HepG2 (cell line): Measurements from ENCODE around the gene JOSD1. TPM values are rescaled to one million over a fixed set of nuclear protein-coding genes. Genes with fewer than 3 reads are reported as not detected.

Experiments
- ATAC-seq: fragments of 200-7000 bp; cut with Tn5 transposase; 3 replicates; pipeline ENCODE4 v1.9.1; 2020; ENCODE audit warnings: mild to moderate bottlenecking, moderate library complexity
- BruUV-seq: library from RNA; stranded (reverse); fragments of 400-500 nt; replicated peaks from 2 replicates; lab custom pipeline; 2021; lab: Mats Ljungman, UMichigan
- CTCF ChIA-PET: fragments of 300-600 bp; formaldehyde crosslinking; extraction: SDS; loops from one replicate; lab custom pipeline; 2021; ENCODE audit warnings: low total read pairs, inconsistent platforms, low intra/inter-chr PET ratio; lab: Yijun Ruan, JAX
- POLR2A ChIA-PET: fragments of 350-600 bp; sonication (Branson Sonifier 250); formaldehyde crosslinking; loops from one replicate; lab custom pipeline; 2020; ENCODE audit warnings: antibody characterized with exemption, inconsistent platforms; lab: Yijun Ruan, JAX
- DNase-seq: peaks from one replicate; pipeline ENCODE4 v3.0.0-alpha.2; 2015; ENCODE audit warnings: low spot score
- FAIRE-seq: peaks from 3 replicates; lab custom pipeline; 2011; peaks lifted over from hg19 to GRCh38; lab: Jason Lieb, UNC
- H2AFZ ChIP-seq: one replicate; pipeline ENCODE4 v1.6.1; 2011; ENCODE audit warnings: low read length, inconsistent platforms
- H3K27ac ChIP-seq: fragments of 300-600 bp; 3 replicates; pipeline ENCODE4 v1.8.0; 2011; ENCODE audit warnings: mixed run types, mild to moderate bottlenecking, mixed read lengths, low read length, inconsistent platforms; ENCODE audit not compliant: insufficient read depth; ENCODE audit errors: extremely low read length
- H3K27me3 ChIP-seq, 2 experiments: fragments of 200-600 bp in 1 of 2; 2 replicates in 1 of 2; 3 replicates in 1 of 2; pipeline versions ENCODE4 v1.6.0 to v1.8.0; 2011; ENCODE audit warnings: low read length in 2 of 2, mild to moderate bottlenecking in 2 of 2, moderate library complexity in 2 of 2, inconsistent platforms in 1 of 2; ENCODE audit not compliant: insufficient read depth in 2 of 2, control insufficient read depth in 1 of 2
- H3K36me3 ChIP-seq, 2 experiments: fragments of 200-600 bp in 1 of 2; replicated peaks in 1 of 2; 2 replicates in 1 of 2; 3 replicates in 1 of 2; pipeline versions ENCODE4 v1.5.1 to v1.8.0; 2011; ENCODE audit warnings: low read length in 2 of 2, inconsistent platforms in 1 of 2; ENCODE audit not compliant: insufficient read depth in 2 of 2, control insufficient read depth in 1 of 2
- H3K4me1 ChIP-seq: 2 replicates; pipeline ENCODE4 v1.5.1; 2012; ENCODE audit warnings: low read length, inconsistent platforms; ENCODE audit not compliant: insufficient read depth
- H3K4me2 ChIP-seq: 2 replicates; pipeline ENCODE4 v1.6.0; 2011; ENCODE audit warnings: low read depth, low read length, inconsistent platforms
- H3K4me3 ChIP-seq, 3 experiments: fragments of 200-600 bp in 1 of 3; sonication (generic), shearing (Covaris generic) in 1 of 3; replicated peaks in 1 of 3; 2 replicates each; pipeline ENCODE4 v1.5.1; 2011 to 2016; ENCODE audit warnings: low read length in 3 of 3, inconsistent platforms in 2 of 3, low read depth in 2 of 3, mild to moderate bottlenecking in 2 of 3, control low read depth in 1 of 3, mixed read lengths in 1 of 3; ENCODE audit not compliant: insufficient read depth in 1 of 3
- H3K79me2 ChIP-seq: one replicate; pipeline ENCODE4 v1.6.1; 2011; ENCODE audit warnings: low read length, inconsistent platforms; ENCODE audit not compliant: insufficient read depth
- H3K9ac ChIP-seq: 2 replicates; pipeline ENCODE4 v1.6.0; 2011; ENCODE audit warnings: mild to moderate bottlenecking, low read depth, low read length, inconsistent platforms; ENCODE audit not compliant: insufficient read depth
- H3K9me3 ChIP-seq: 2 replicates; pipeline ENCODE4 v1.5.1; 2012; ENCODE audit warnings: mild to moderate bottlenecking, low read length
- H4K20me1 ChIP-seq: 2 replicates; pipeline ENCODE4 v1.6.0; 2011; ENCODE audit warnings: inconsistent platforms, mild to moderate bottlenecking, low read length, moderate library complexity; ENCODE audit not compliant: insufficient read depth
- FOXC1 ChIP-seq: sonication (generic); formaldehyde crosslinking; IDR thresholded peaks from 2 replicates; pipeline ENCODE4 v1.8.0; 2022; ENCODE audit warnings: mild to moderate bottlenecking, missing genetic modification reagents, borderline replicate concordance
- HNRNPH1 ChIP-seq: fragments of 200-400 bp; formaldehyde crosslinking; optimal IDR thresholded peaks from 2 replicates; pipeline ENCODE3; 2017; ENCODE audit warnings: mild to moderate bottlenecking, low read depth, low read length
- IRF2 ChIP-seq: IDR thresholded peaks from 2 replicates; pipeline ENCODE4 v1.6.1; 2018; ENCODE audit warnings: missing genetic modification reagents, missing compliant biosample characterization
- MIER3 ChIP-seq: IDR thresholded peaks from 2 replicates; pipeline ENCODE4 v1.6.1; 2016; ENCODE audit warnings: missing compliant biosample characterization, borderline replicate concordance
- NCOA1 ChIP-seq: sonication (generic); formaldehyde crosslinking; IDR thresholded peaks from 2 replicates; pipeline ENCODE4 v1.9.0; 2021; ENCODE audit warnings: missing genetic modification reagents
- NFE2L1 ChIP-seq: sonication (generic); formaldehyde crosslinking; IDR thresholded peaks from 2 replicates; pipeline ENCODE4 v1.4.0; 2020; ENCODE audit warnings: missing genetic modification reagents, mild to moderate bottlenecking, borderline replicate concordance
- PAX8 ChIP-seq: sonication (generic); formaldehyde crosslinking; IDR thresholded peaks from 2 replicates; pipeline ENCODE4 v1.8.0; 2022; ENCODE audit warnings: mild to moderate bottlenecking, missing genetic modification reagents, borderline replicate concordance
- RAD51 ChIP-seq: fragments of 450-650 bp; IDR thresholded peaks from 2 replicates; pipeline ENCODE4 v1.6.1; 2016; ENCODE audit warnings: borderline replicate concordance
- SKIL ChIP-seq: sonication (generic); formaldehyde crosslinking; IDR thresholded peaks from 2 replicates; pipeline ENCODE4 v1.8.0; 2022; ENCODE audit warnings: missing genetic modification reagents, mild to moderate bottlenecking, moderate library complexity, borderline replicate concordance
- SNAPC2 ChIP-seq: sonication (generic); formaldehyde crosslinking; IDR thresholded peaks from 2 replicates; pipeline ENCODE4 v1.8.1; 2022; ENCODE audit warnings: mild to moderate bottlenecking, missing genetic modification reagents
- SP1 ChIP-seq, 2 experiments: fragments of 450-650 bp in 1 of 2; sonication (generic) in 1 of 2; formaldehyde crosslinking in 1 of 2; IDR thresholded peaks; 2 replicates each; pipeline versions ENCODE4 v1.4.0 to v1.6.1; 2016 to 2020; ENCODE audit warnings: missing genetic modification reagents in 1 of 2
- TSC22D2 ChIP-seq: sonication (generic); formaldehyde crosslinking; IDR thresholded peaks from 2 replicates; pipeline ENCODE4 v1.5.1; 2020; ENCODE audit warnings: missing genetic modification reagents, mild to moderate bottlenecking, borderline replicate concordance
- YEATS4 ChIP-seq: sonication (generic); formaldehyde crosslinking; IDR thresholded peaks from 2 replicates; pipeline ENCODE4 v1.4.0; 2020; ENCODE audit warnings: missing genetic modification reagents, borderline replicate concordance
- ZNF484 ChIP-seq: sonication (generic); formaldehyde crosslinking; IDR thresholded peaks from 2 replicates; pipeline ENCODE4 v1.5.1; 2020; ENCODE audit warnings: mild to moderate bottlenecking, low read depth, missing genetic modification reagents, borderline replicate concordance
- ZNF513 ChIP-seq: sonication (generic); formaldehyde crosslinking; conservative IDR thresholded peaks from 2 replicates; pipeline ENCODE4 v1.5.0; 2020; ENCODE audit warnings: missing genetic modification reagents
- ZNF556 ChIP-seq: sonication (generic); formaldehyde crosslinking; IDR thresholded peaks from 2 replicates; pipeline ENCODE4 v1.4.0; 2020; ENCODE audit warnings: mild to moderate bottlenecking, missing genetic modification reagents, borderline replicate concordance
- WGBS: methylation state at CpG from one replicate; pipeline ENCODE4 v1.1.6; 2017; ENCODE audit warnings: low lambda C conversion rate; 5-methylcytosine and 5-hydroxymethylcytosine counted together
- in situ Hi-C: cut with HindIII; loops from 2 replicates; pipeline ENCODE4 v1.10.0; 2017; ENCODE audit warnings: low pct_unique_long_range_greater_than_20kb; ENCODE audit not compliant: extremely low pct_ligation_motif_present
- intact Hi-C: fragments of 100-400 bp; cut with micrococcal nuclease; formaldehyde crosslinking; loops from one replicate; pipeline ENCODE4 v1.10.0; 2022; ENCODE audit not compliant: unreplicated experiment
- polyA plus RNA-seq, 8 experiments: library from polyadenylated mRNA; depleted of rRNA in 3 of 8; stranded (reverse) in 7 of 8; unstranded in 1 of 8; fragments of >200 nt; fragmentation: Illumina TruSeq in 4 of 8; extraction: Trizol in 4 of 8; gene quantifications; 2 replicates each; pipeline versions ENCODE4 v1.2.1 to v1.2.3, GENCODE V29; 2011 to 2016; ENCODE audit warnings: low read depth in 4 of 8, missing spikeins in 1 of 8, mixed read lengths in 1 of 8; ENCODE audit not compliant: insufficient read depth in 1 of 8
- total RNA-seq, 5 experiments: library from RNA; depleted of rRNA; stranded (reverse); fragments of >200 nt; fragmentation: Illumina TruSeq; extraction: Trizol; gene quantifications; 2 replicates each; pipeline ENCODE4 v1.2.3, GENCODE V29; 2016; ENCODE audit warnings: low read depth in 1 of 5

JOSD1 gene
- total and polyA plus RNA-seq, 2 of the 13 experiments (the other 11 are each of a cell fraction or from before 2014, with no cell fraction given) = 31.7 to 38.4 TPM

- Histone ChIP-seq H3K4me2 (no peak overlapping the region), H3K9ac (no peak overlapping the region), H3K4me3 (no peak overlapping the region), H3K27ac (no peak overlapping the region), H3K36me3 (peaks cover 0 to 3% of the 10 kb centered on the region in 2 experiments; a peak in 2 of 5 replicates), H3K9me3 (no peaks in the 10 kb centered on the region), H3K79me2 (peaks cover 58% of the 10 kb centered on the region), H3K4me1 (peaks cover 69% of the 10 kb centered on the region), H3K27me3 (no peaks in the 10 kb centered on the region; a peak in 1 of 5 replicates), H4K20me1 (peaks cover 5% of the 10 kb centered on the region; the same call in 1 of the 2 replicates), H2AFZ (no peak overlapping the region)
- 95% methylated on average over 3 of the region's 3 CpGs for WGBS
- TF ChIP-seq TSC22D2 (CRISPR knock-in tag) (no peak), FOXC1 (CRISPR knock-in tag) (no peak), NFE2L1 (CRISPR knock-in tag) (no peak), MIER3 (CRISPR knock-in tag) (no peak), IRF2 (no peak), ZNF513 (CRISPR knock-in tag) (no peak), HNRNPH1 (no peak), PAX8 (CRISPR knock-in tag) (no peak), ZNF556 (CRISPR knock-in tag) (no peak), RAD51 (no peak), SNAPC2 (CRISPR knock-in tag) (no peak), NCOA1 (no peak), ZNF484 (CRISPR knock-in tag) (no peak), SKIL (CRISPR knock-in tag) (no peak), SP1 (IDR thresholded peaks at IDR 0.05) (no peak), SP1 (CRISPR knock-in tag; IDR thresholded peaks at IDR 0.05) (no peak), YEATS4 (CRISPR knock-in tag) (no peak)
- no peak for DNase-seq
- ChIA-PET POLR2A (interaction anchor here (9.9 kb wide), 1 partner anchor 12 kb away, joined by 102 read pairs; the partner anchor contains the start of gene TOMM22), CTCF (no interaction called here)
- no peak for FAIRE-seq
- in situ Hi-C loops (no loop called here), intact Hi-C loops (no loop called here)
- BruUV-seq = no TSS peak
- ATAC-seq = no peak
These were observed 5.8 kb downstream of the JOSD1 start for GRCh38 chr22:38694940-38695339.
